GM06990 (cell line): ENCODE data around the gene TUBB4A.

ENCODE experiments used
- DNase-seq: peaks from one replicate; pipeline ENCODE4 v3.0.0-alpha.2; 2011; ENCODE audit not compliant: insufficient read length; ENCODE audit errors: extremely low read depth
- H3K27me3 ChIP-seq: replicated peaks from 2 replicates; pipeline ENCODE4 v1.6.0; 2011; ENCODE audit warnings: low read length; ENCODE audit not compliant: control insufficient read depth, insufficient read depth
- H3K36me3 ChIP-seq: 2 replicates; pipeline ENCODE4 v1.5.1; 2011; ENCODE audit warnings: low read length; ENCODE audit not compliant: control insufficient read depth, insufficient read depth
- H3K4me3 ChIP-seq: replicated peaks from 2 replicates; pipeline ENCODE4 v1.5.1; 2011; ENCODE audit warnings: low read depth, mild to moderate bottlenecking, control low read depth, low read length
- CTCF ChIP-seq: IDR thresholded peaks from 2 replicates; pipeline ENCODE4 v1.5.1; 2011; ENCODE audit warnings: low read length, control low read depth, mild to moderate bottlenecking, inconsistent platforms; ENCODE audit not compliant: insufficient read depth, poor library complexity, severe bottlenecking

The TUBB4A gene

GRCh38 chr19:6451583-6452222, 50.4 kb downstream of the TUBB4A start:
- H3K4me3 ChIP-seq: no peak overlapping the region
- no peaks in the 10 kb centered on the region for H3K27me3 ChIP-seq
- peaks cover 36% of the 10 kb centered on the region for H3K36me3 ChIP-seq
- no peak for DNase-seq
- TF ChIP-seq CTCF: no peak

- H3K4me3 ChIP-seq: no peak overlapping the region
- H3K27me3 ChIP-seq: no peaks in the 10 kb centered on the region
- TF ChIP-seq CTCF: no peak
- H3K36me3 ChIP-seq: peaks cover 28% of the 10 kb centered on the region
- no peak for DNase-seq
These were observed 51.9 kb downstream of the TUBB4A start for GRCh38 chr19:6450166-6450565.

GRCh38 chr19:6448045-6448444, 54.1 kb downstream of the TUBB4A start:
- DNase-seq: no peak
- H3K4me3 ChIP-seq: no peak overlapping the region
- no peak for TF ChIP-seq CTCF
- H3K36me3 ChIP-seq: peaks cover 21% of the 10 kb centered on the region
- H3K27me3 ChIP-seq: no peaks in the 10 kb centered on the region

- Histone ChIP-seq H3K4me3 (no peak overlapping the region), H3K27me3 (no peaks in the 10 kb centered on the region), H3K36me3 (peaks cover 10% of the 10 kb centered on the region)
- TF ChIP-seq CTCF: no peak
- no peak for DNase-seq
These were observed 55.7 kb downstream of the TUBB4A start for GRCh38 chr19:6446452-6446851.
